Right renal cortex interstitium (tissue), 3 donors: ENCODE results near the gene REEP5. TPM values are rescaled to one million over a fixed set of nuclear protein-coding genes. Genes with fewer than 3 reads are reported as not detected.
"Not testable (repeated sequence)": the region's sequence is repeated elsewhere in the genome, so short reads cannot be mapped to it uniquely, and the experiment has no call there.

Experiments used
- DNase-seq, 3 donors: peaks; one replicate each; pipeline ENCODE4 v3.0.0-alpha.2; 2013; ENCODE audit warnings: low read depth in 3 of 3, low spot score in 2 of 3
- polyA plus RNA-seq, 3 donors: library from polyadenylated mRNA; unstranded; fragments of 120-200 nt; gene quantifications; one replicate each; pipeline ENCODE4 v1.2.1, GENCODE V29; 2013; ENCODE audit not compliant: insufficient read length in 3 of 3

REEP5 gene
- 100 to 1,000 TPM; 114 to 129 (median 125) TPM for polyA plus RNA-seq

DNA sequence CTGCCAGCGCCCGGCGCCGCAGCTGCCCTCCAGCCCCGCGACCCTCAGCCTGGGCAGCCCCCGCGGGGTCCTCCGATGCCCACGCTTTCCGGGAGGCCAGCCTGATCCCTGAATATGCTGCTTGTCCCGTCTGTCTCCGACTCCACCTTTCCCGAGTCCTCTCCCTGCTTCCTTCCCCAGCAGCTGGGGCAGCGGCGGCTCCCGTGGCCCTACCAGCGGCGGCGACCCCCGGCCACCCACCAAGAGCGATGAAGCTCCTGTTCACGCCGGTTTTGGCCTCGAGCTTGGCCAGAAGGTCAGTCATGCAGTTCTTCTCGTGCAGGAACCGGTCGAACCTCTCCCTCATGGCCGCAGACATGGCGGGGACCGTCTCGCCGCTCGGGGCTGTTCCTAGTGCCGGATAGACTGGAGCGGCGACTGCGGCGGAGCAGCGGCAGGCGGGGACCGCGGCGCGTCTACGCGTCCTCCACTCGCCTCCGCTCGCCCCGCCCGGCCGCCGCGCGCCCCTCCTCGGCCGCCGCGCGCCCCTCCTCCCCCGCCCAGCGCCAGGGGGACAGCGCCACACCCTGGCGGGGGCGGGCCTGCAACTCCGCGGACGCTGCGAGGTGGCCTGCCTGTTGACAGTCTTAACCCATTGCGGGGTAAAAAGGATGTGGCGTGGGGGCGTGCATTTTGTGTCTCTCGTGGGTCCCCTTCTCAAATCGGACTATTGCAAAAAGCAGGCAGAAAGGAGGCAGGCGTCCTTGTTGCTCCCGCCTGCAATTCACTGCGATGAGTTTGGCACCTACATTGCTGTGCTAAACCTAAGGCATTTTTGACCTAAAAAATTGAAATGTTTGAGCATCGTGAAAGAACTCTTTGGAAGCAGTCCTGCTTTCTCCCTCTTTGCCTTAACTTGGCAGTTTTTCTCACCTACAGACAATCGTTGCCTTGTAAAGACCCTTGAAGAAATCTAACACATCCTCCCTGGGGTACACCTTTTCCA, at the start of gene REEP5:
TSS of gene REEP5 (minus strand) at position 395 of the 985 bp plus-strand sequence. CDS start at position 358, 37 bp downstream.
- DNase-seq: peak; percentile 54 to 72 (median 61)

DNA sequence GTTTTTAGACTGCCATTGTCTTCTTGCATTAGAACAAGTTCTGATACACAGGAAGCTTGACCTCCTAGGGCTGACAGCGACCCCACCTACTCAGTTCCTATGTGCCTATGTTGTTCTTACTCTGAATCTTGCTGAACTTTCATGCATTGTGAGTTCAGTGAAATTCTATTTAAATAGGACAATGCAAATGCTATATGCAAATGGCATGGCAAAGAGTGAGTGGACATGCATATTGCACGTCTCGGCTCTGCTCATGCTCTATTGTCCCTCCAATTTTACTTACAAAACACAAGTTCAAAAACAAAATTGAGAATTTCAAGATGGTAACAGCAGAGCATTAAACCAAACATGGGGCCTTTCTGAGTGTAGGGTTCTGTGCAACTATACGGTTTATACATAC, 49.2 kb upstream of the REEP5 start:
- no peak for DNase-seq

DNA sequence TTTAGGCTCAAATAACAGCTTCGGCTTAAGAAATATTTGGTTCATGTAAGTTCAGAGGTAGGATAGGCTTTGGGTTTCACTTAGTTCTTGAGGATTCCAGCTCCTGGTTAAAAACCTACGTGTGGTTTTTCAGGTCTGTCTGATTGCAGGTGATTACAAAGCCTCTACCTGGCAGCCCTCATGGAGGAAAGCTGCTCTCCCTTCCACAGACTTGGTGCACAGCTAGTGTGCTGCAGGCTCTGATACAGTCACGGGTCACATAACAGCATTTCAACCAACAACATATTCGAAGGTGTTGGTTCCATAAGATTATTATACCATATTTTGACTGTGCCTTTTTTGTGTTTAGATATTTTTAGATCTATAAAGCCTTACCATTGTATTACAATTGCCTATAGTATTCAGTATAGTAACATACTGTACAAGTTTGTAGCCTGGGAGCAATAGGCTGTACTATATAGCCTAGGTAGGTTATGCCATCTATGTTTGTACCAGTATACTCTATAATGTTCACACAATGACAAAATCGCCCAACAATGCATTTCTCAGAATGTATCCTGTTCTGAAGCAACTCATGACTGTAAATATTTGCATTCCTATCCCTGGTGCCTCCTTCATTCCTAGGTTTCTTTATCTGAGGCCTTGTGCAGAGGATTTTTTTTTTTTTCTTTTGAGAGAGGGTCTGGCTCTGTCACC, 46.5 kb upstream of the REEP5 start:
- DNase-seq: no peak

DNA sequence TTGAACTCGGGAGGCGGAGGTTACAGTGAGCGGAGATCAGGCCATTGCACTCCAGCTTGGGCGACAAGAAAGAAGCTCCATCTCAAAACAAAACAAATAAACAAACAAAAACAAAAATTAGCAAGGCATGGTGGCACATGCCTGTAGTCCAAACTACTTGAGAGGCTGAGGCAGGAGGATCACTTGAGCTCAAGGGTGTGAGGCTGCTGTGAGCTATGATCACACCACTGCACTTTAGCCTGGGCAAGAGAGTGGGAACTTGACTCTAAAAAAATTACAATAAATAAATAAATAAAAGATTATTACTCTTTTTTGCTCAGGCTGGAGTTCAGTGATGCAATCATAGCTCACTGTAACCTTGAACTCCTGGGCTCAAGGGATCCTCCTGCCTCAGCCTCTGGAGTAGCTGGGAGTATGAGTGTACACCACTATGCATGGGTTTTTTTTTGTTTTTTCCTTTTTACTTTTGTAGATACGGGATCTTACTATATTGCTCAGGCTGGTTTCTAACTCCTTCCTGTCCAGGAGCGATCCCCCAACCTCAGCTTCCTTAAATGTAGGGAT, 45.6 kb upstream of the REEP5 start:
- DNase-seq: no peak

- no peak for DNase-seq
These were observed 43.8 kb upstream of the REEP5 start for GRCh38 chr5:112965733-112966306.

GRCh38 chr5:112963374-112963733, 41.3 kb upstream of the REEP5 start:
- DNase-seq: not testable (repeated sequence)

DNA sequence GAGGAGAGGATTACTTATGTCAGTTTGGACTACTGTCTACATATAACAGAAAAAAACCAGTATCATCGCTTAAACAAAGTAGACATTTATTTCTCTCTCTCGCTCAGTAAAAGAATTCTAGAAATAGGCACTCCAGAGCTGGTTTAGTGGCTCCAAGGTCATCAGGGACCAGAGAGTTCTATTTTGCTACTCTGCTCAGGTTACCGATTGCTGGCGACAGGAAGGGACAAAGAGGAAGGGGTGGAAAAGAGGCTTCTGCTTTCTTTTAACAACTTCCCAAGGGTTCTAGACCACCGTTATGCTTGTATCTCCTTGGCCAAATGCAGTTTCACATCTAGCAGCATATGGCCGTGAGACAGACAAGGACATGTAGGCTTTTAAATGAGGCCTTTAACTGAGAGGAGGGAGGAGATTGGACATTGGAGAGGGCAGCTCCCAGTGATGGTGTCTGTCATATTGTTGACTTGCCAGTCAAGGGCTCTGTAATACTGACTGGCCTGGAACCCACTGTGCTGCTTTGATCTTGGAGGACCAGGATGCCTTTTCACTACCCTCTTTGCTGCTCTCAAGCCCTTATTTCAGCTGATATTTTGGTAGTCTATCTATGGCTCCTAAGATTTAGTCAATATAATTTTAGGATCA, 39.0 kb upstream of the REEP5 start:
- DNase-seq: no peak

DNA sequence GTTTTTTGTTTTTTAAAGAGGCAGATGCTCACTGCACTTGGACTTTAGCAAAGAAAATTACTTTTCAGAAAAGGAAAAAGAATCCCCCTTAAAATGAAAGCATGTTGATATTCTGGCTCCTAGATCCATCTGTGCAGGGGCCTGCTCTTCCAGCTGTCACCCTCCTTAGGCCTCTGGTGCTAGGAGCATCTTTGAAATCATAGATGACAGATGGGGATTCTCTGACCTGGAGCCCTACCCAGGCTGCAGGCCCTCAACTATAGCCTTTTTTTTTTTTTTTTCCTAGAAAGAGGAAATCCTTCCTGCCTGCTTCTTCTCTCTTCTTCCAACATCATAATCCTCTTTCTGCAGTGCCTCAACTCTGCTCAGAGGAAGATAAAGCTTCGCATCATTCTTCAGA, 38.3 kb upstream of the REEP5 start:
- DNase-seq: no peak

- not testable (repeated sequence) for DNase-seq
These were observed 37.8 kb upstream of the REEP5 start for GRCh38 chr5:112959872-112960271.

DNA sequence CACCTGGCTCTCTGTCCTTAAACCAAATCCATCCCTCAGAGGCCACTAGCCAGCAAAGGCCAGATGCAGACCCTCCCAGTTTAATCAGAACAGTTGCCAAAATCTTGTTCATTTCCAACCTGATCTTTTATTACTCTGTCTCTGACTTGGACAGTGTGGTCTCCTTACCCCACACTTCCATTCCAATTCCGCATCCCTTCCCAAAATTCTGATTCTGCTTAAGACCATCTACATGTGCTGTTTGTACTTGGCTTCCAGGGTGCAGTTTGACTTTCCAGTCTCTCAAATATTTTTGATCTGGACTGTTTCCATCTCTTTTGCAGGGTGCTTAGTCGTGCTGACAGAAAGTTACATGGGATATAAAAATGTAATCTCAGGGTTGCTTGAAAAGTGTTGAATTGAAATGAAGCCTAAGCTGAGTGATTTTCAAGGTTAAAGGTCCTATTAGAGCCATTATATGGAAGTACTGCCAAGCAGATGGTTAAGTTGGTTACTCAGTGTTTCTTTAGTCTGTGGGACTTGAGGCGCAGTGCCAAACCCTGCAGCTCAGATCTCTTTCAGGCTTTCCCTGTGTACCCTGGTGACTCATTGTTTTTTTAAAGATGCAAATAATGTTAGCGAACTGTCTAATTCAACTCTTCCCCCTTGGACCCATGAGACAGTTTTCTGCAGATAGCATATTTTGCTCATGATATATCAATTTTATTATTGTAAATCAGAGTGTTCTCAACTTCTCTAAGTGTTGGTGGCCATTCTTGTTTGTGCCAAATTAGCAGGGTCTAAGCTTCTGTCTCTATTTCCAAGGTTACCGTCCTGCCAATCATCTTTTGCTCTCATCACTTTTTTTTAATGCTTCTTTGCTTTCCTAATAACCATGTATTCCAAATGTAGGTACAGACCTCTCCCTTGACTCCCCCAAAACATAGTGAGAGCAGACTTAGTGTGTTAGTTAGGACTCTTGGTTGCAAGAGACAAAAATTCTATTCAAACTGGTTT, 36.4 kb upstream of the REEP5 start:
- DNase-seq: no peak

DNA sequence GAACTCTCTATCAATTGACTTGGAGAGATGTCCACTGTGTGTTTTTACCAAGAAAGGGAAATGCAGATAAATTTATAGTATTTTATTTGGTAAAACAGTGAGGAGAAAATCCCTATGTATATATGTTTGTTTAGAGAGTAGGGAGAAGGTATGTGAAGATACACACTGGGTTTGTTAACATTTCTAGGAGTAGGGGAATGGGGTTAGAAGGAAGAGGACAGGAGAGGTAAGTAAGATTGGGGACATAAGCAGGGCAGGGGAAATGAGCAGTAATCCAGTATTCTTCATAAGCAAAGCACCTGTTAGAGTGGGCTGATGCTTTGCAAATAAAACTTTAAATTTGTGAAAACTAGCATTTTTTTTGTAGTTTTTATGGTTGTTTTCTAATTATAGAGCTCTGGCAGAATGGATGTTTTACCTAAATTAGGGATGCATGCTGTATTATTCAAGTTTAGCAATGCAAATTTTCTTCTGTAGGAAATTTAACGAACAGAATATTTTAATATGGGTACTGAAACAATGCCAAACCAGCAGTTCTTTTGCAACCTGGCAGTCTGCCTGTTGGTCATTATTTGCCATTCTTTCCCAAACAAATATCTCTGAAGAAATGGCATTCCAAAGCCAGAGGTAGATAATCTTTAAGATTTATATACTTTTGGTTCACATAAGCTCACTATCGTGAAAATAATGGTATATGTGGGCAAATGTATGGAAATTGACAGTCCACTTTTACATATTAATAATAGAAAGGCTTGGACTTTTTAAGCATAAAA, 35.2 kb upstream of the REEP5 start:
- no peak for DNase-seq

GRCh38 chr5:112956606-112957005, 34.6 kb upstream of the REEP5 start:
- no peak for DNase-seq

- no peak for DNase-seq
These were observed 29.2 kb upstream of the REEP5 start for GRCh38 chr5:112951124-112951702.

DNA sequence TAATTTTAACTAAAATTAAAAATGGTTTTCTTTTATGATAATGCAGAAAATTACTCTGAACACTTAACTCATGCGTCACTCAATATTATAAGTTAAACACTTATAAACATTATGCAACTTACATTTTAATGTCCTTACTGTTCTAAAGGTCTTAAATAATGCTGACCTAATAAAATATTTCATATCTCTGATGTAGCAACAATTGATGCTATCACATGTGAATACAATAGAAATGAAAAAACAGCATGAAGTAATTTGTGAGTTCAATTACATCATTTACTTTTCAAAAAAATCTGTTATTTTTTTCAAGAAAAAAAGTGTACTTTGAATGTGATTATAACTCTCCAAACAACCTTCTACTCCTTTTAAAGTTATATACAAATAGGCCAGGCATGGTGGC, 26.4 kb upstream of the REEP5 start:
- DNase-seq: no peak

DNA sequence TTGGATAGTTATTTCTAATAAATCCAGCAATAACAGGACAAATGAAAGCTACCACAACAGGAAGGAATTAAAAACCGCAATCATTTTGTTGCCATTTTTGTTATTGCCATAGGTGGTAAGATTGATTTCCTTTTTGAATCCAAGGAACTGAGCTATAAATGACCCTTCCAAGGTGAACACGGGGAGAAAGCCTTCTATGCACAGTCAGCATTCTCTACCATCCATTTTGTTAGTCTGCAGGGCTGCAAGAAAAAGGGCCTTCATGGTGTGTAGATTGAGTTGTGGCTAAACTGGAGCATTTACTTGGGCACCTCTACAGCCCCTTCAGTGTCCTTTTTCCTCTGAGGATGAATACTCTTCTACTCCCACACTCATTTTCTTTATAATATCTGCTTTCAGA, 18.6 kb upstream of the REEP5 start:
- DNase-seq: no peak

DNA sequence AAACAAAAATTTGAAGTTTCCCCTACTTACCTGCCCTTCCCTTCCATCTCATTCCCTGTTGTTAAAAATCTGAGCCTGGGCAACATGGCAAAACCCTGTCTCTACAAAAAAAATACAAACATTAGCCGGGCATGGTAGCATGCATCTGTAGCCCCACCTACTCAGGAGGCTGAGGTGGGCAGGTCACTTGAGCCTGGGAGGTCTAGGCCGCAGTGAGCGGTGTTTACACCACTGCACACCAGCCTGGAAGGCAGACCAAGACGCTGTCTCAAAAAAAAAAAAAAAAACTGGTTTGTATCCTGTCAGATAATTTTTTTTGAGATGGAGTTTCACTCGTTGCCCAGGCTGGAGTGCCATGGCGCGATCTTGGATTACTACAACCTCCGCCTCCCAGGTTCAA, 16.3 kb upstream of the REEP5 start:
- DNase-seq: no peak

DNA sequence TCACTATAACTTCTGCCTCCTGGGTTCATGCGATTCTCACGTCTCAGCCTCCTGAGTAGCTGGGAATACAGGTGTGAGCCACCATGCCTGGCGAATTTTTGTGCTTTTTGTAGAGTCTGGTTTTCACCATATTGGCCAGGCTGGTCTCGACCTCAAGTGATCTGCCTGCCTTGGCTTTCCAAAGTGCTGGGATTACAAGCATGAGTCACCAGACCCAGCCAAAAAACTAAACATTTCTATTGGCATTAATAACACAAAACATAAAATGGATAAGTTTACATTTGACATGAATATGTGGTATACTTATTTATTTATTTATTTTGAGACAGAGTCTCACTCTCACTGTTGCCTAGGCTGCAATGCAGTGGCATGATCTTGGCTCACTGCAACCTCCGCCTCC, 13.6 kb upstream of the REEP5 start:
- DNase-seq: no peak

GRCh38 chr5:112934366-112934663, 12.3 kb upstream of the REEP5 start:
- DNase-seq: no peak
